HG03558 (cell line): ENCODE data around the gene C3orf49.

Experiments used
- ATAC-seq: cut with Tn5 transposase; IDR thresholded peaks from one replicate; pipeline ENCODE4 v1.9.1; 2021; ENCODE audit warnings: moderate number of reproducible peaks; ENCODE audit not compliant: unreplicated experiment; ENCODE audit errors: extremely low read depth

The C3orf49 gene

DNA sequence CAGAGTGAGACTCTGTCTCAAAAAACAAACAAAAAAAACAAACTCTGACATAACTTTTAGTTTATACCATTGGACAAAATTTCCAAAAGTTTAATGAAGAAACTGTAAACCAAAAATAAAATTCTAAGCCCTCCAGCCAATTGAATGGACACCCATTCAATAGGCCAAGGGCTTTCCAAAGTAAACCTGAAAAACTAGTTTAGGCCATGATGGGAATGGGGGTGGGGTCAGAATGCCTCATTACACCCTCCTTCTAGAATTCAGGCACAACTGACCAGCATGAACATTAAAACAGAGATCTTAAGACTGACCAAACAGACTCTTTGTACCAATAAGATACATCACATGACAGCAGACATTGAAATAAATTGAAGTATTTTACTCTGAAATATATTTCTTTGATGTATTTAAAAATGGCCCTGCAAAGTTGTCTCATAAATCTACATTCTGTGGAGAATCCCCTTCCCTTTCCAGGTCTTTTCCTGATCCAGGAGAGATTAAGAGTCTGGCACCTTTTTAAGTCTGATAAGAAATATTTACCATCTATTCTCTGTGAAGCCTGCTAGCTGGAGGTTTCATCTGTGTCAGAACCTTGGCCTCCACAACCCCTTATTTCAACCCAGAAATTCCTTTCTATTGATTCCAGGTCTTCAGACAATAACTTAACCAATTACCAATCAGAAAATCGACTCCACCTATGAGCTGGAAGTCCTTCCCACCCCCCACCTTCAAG, 28.8 kb downstream of the C3orf49 start:
- ATAC-seq, result no peak

DNA sequence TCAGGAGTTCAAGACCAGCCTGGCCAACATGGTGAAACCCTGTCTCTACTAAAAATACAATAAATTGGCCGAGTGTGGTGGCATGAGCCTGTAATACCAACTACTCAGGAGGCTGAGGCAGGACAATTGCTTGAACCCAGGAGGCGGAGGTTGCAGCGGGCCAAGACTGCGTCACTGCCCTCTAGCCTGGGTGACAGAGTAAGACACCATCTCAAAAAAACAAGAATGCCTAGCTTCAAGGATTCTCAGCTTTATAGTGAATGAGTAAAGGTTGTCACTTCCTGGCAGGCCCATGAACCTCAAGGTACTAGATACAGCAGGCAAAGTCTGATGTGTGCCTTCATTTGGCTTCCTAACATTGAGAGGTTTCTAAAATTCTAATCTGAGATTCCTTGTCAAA, 30.1 kb downstream of the C3orf49 start:
- no peak for ATAC-seq

DNA sequence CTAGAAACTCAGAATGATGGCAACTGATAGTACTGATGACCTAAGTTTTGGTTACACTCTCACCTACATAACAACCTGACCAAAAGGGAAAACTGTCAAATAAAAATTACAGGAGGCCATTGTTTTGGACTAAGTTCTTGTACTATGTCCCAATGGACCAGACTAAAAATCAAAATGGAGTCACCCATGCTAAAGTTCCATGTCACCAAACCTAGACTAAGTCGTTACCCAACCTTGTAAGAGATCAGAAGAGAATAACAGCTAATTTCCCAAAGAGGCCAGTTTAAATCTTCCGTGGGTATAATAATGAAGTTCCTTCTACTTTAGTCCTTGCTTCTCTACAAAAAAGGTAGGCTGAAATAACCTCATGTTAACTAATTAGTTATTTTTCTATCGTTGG, 32.2 kb downstream of the C3orf49 start:
- no peak for ATAC-seq

DNA sequence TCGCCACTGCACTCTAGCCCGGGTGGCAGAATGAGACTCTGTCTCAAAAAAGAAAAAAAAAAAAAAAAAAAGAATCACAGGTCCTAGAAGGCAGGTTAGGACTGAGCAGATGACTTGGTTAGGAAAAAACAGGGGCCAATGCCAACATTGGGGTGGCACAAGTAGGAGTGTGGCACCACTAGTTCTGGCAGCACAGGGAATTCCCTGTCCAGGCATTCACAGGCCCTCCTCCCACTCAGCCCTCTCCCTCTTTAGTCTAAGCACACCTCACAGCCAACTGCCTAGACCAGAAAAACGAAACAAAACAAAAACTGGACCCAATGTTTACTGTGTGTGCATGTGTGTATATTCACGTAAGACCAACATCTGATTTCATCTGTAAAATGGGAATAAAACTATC, 34.0 kb downstream of the C3orf49 start:
- ATAC-seq, result no peak

DNA sequence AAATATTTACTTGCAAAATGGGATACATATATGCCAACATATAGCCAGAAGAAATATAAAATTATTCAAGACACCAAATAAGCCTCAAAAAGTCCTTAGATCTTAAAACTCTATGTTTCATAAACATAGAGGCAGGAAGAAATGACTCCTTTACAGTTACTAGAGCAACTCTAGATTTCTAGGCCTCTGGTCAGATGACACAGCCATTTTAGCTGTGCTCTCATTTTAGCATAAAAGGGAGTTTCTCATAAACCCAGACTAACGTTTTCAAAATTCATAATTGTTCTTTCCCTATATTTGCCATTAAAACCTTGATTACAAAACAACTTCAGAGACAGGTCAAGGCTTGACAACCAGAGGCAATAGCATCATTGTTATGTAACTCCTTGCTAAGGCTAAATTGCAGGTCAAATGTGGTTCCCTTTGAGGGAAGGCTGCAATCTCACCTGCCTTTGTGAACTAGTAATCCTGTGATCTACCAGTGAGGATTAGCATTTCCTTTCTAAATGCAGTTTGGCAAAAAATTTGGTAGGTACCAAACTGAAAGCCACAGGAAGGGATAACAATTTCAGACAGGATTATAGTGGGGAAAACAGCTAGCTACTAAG, 36.3 kb downstream of the C3orf49 start:
- no peak for ATAC-seq

- ATAC-seq, result no peak
Observed at GRCh38 chr3:63857311-63857710, 38.2 kb downstream of the C3orf49 start.

DNA sequence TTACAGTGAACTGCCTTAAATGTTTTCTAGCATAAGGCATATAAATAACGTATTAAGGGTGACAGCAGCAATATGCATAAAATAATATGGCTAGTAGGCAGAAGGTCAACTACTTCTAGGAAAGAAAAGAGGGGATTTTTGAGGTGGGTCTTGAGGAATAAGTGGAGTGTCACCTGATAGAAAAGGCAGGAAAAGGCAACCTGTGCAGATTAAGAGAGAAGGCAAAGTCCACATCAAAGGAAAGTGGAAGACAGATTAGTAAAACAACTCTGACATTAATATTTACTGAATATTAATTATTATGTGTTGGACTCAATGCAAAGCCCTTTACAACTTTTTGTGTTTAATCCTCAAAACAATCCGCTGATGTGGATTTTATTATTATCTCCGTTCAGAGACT, 41.7 kb downstream of the C3orf49 start:
- no peak for ATAC-seq

- no peak for ATAC-seq
Observed at GRCh38 chr3:63861306-63861705, 42.2 kb downstream of the C3orf49 start.

DNA sequence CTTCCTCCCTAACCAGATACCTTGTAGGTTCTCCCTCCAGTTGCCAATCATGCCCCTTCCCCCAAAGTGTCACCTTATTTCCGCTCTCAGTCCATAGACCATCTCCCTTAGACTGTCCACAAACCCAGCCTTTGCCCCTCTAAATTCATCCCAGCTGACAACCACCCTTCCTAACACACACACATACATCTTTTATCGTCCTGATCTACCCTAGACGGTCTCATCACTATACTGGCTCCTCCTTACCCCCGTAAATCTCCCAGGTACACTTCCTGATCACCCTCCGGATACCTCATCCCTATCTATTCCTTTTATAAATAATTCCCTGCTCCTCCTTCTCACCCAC, 43.7 kb downstream of the C3orf49 start:
- no peak for ATAC-seq

DNA sequence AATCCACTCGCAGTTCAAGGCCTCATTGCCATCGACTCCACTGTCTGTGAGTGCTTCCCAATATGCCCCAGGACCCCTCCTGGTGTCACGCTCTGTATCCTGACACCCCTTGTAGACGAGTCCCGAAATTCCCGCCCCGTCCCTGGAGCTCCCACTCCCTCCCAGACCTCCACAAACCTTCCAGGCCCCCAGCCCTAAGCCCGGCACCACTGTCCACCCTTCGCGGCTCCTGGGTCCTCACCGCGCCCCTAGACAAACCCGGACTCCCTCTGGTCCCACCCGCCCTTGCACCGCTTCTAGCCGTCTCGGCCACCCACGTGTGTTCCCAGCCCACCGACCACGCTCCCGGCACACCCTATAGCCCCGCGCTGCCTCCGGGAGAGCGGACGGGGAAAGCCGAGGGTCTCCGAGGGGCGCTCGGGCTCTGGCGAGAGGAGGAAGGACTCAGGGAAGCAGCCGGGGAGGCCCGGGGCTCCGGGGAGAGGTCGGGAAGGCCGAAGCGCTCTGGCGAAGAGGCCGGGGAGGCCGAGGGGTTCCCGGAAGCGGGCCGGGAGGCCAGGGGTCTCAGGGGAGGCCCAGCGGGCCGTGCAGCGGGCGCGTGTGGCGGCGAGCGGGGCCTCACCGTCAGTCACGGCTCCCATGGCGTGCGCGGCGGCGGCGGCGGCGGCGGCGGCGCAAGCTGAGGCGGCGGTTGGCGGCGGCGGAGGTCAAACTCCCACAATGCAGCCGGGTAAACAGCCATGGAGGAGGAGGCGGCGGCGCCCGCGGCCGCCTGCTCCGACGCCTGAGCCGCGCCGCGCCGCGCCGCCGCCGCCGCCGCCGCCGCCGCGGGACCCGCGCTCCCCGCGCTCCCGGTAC, 44.3 kb downstream of the C3orf49 start, which contains the start of the genes ATXN7 and THOC7:
Gene ATXN7 (plus strand): TSS at position 718 of the 858 bp plus-strand sequence. CDS start 48,732 bp downstream, outside the sequence.
Gene THOC7 (minus strand): TSS at position 656 of the 858 bp plus-strand sequence. CDS start 15 bp downstream, at position 641.
- peak; percentile 58 for ATAC-seq

GRCh38 chr3:63864008-63864964, 45.2 kb downstream of the C3orf49 start:
- ATAC-seq, result peak; percentile 25

DNA sequence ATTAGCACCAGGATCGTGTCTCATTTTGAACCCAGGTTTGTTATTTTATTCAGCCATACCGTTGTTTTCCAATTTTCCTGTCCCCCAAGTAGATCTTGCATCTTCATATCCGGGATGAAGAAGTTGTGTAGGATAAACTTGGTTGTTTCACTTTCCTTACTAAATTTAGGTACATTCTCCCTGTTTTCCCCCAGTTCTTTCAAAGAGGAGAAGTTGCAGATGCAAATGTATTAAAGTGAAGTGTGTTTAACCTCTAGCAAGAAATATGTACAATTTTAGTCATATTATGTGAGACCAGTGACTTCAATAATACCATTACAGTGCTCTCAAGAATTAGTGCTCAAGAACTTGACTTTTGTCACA, 45.8 kb downstream of the C3orf49 start:
- ATAC-seq, result no peak

- ATAC-seq, result no peak
Observed at GRCh38 chr3:63867225-63867624, 48.1 kb downstream of the C3orf49 start.

GRCh38 chr3:63869940-63870614, 51.0 kb downstream of the C3orf49 start:
- no peak for ATAC-seq

- ATAC-seq, result no peak
Observed at GRCh38 chr3:63870615-63871005, 51.5 kb downstream of the C3orf49 start.

- no peak for ATAC-seq
Observed at GRCh38 chr3:63872135-63872924, 53.2 kb downstream of the C3orf49 start.

DNA sequence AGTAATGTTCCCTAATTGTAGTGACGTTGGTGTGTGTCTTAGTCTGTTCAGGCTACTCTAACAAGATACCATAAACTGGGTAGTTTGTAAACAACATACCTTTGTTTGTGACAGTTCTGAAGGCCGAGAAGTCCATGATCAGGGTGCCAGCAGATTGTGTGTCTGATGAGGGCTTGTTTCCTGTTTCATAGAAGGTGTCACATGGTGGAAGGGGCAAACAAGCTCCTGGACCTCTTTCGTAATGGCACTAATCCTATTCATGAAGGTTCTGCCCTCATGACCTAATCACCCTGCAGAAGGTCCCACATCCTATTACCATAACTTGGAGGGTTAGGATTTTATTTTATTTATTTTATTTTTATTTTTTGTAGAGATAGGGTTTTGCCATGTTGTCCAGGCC, 55.7 kb downstream of the C3orf49 start:
- no peak for ATAC-seq

DNA sequence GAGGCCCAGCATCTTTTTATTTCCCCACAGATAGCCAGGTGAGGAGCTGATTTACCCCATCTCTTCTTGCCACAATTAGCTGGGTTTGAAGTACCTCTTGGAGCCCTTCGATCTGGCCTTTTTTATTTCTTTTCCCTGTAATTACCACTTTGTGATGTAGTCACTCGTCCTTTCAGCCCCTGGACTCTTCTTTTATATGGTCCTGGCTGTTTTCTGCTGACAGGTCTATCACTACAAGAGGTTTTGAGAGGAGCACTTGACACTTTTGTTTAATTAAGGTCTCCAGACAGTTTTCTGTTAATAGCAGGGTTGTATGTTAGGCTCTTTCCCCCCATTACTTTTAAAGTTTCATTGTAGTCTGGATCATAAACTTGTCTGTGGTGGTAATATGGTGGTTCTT, 56.4 kb downstream of the C3orf49 start:
- no peak for ATAC-seq

DNA sequence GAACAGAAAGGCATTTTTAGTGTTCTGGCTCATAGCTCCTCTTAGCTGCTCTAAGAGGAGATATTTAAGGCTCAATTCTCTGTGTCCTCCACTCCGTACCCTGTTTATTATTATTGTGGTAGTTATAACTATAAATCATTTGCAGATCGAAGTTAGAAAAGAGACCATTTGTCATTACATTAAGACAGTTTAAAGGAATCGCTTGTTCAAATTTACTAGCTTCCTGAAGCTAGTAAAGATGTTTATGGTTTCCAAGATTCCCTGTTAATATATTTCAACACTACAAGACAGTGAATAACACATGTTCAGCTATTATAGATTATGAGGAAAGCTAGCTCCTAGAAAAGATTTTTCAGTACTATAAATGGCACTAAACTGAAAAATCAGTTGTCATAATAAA, 57.2 kb downstream of the C3orf49 start:
- no peak for ATAC-seq
